Ammon's horn (tissue), 1 donor: ENCODE results near the gene SMIM12.

ENCODE experiments used
- DNase-seq: peaks from one replicate; pipeline ENCODE4 v3.0.0-alpha.2; 2016; ENCODE audit warnings: low spot score

SMIM12 gene

GRCh38 chr1:34859446-34860200 is at the start of gene SMIM12:
TSS of gene SMIM12 (minus strand) at chr1:34859749. CDS start at chr1:34855977, 3,772 bp downstream.
- DNase-seq = peak; percentile 95

GRCh38 chr1:34908369-34908768 is 48.8 kb upstream of the SMIM12 start:
- DNase-seq = no peak

DNA sequence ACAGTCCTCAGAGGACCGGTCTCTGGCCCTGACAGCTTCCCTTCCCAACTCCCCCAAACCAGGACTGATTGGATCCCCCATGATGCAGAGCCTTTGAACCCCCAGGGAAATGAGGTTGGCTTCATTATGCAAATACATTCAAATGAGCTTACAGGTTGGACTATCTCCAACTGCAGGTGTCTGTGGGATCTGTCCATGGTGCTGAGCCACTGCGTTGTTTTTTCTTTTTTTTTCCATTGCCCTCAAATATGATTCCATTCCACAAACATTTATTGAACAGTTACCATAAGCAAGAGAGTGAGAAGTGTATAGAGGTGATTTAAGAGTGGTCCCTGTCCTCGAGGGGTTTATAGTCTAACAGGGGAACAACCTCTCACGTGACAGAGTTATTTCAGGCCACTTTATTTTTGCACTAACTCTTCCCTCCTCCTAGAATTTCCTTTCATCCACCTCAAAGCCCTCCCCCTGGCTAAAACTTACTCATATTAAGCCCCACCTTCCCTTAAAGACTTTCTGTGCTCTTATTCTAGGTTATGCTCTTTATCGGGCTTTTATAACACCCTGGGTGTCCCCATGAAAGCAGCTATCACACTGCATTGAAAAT is 48.0 kb upstream of the SMIM12 start:
- no peak for DNase-seq

DNA sequence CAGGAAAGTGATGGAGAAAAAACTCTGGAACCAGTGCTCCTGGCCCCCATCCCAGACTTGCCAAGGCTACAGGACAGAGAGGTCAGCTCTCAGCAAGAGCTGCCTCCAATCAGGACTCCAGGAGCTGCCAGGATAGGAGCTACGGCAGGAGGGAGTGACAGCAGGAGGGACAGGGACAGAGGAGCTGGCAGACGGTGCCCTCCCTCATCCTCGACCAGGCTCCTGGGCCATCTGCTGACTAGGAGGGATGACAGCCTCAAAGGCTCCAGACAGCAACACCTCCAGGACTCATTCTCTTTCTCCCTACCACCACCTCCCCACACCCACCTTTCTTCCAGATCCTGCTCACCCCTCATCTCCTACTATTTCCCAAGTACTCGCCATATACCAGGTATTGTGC is 47.2 kb upstream of the SMIM12 start:
- DNase-seq = no peak

DNA sequence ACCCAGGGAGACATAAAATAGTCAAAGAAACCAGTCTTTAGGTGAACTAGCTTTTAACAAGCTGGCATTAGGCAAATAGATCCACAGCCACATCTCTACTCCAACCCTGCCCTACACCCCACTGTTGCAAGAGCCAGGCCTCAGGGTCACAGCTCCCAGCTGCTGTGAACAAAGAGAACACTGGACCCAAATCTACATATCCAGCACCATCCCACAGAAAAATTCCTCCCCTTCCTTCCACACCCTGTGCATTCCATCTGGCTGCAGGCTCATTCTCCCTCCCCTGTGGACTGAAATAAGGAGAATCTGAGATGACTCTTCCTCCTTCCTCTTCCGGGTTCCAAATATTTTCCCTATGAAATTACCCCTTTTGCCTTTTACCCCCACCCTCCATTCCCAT is 46.7 kb upstream of the SMIM12 start:
- DNase-seq = no peak

GRCh38 chr1:34905098-34905459 is 45.5 kb upstream of the SMIM12 start:
- DNase-seq = no peak

- DNase-seq = no peak
These were observed 44.9 kb upstream of the SMIM12 start for GRCh38 chr1:34904236-34905097.

- no peak for DNase-seq
These were observed 42.4 kb upstream of the SMIM12 start for GRCh38 chr1:34901919-34902318.

DNA sequence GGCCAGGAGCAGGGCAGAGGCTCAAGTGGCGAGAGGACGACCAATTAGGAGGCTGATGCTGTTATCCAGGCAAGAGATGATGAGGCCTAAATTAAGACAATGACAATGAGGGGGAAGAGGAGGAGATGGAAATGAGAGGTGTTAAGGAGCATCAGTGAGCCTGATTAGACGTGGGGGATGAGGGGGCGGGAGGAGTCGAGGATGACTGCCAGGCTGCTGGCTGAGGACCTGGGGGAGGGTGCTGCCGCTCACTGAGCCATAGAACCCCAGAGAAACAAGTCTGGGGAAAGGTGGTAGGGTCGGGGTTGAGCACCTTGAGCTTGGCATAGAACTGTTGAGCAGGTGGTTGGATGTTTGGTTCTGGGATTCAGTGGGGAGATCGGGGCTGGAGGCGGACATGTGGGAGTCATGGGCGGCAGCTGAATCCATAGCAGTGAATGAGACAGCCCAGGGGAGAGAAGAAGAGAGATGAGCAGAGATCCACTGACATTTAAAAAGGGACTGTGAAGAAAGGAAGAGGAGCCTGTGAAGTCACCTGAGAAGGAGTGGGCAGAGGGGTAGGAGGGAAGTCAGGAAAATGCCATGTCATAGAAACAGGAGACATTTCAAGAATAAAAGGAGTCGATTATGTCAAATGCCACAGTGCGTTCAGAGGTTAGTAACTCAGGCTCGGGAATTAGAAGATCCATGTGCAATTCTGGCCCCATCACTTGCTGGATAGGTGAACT is 41.4 kb upstream of the SMIM12 start:
- DNase-seq = no peak

GRCh38 chr1:34899906-34900305 is 40.4 kb upstream of the SMIM12 start:
- DNase-seq = no peak

DNA sequence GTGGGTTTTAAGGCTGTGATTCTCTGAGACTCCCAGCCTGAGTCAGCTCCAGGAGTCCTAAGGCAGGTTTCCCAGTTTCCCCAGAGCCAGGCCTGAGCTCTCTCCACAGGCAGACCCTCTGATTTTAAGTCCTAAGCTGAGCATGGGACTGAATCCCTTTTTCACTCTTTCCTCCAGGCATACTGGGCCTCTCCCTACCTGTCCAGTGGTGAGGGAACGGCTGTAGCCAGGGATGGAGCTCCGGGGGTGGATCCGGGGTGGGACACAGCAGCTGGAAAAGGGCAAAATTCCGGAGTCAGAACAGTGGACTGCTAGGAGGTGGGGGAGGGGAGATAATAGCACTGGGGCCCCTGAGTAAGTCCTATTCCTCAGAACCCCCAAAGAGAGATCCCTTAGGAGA is 39.9 kb upstream of the SMIM12 start:
- no peak for DNase-seq

- no peak for DNase-seq
These were observed 38.8 kb upstream of the SMIM12 start for GRCh38 chr1:34898330-34898761.

- no peak for DNase-seq
These were observed 37.1 kb upstream of the SMIM12 start for GRCh38 chr1:34896612-34897011.

DNA sequence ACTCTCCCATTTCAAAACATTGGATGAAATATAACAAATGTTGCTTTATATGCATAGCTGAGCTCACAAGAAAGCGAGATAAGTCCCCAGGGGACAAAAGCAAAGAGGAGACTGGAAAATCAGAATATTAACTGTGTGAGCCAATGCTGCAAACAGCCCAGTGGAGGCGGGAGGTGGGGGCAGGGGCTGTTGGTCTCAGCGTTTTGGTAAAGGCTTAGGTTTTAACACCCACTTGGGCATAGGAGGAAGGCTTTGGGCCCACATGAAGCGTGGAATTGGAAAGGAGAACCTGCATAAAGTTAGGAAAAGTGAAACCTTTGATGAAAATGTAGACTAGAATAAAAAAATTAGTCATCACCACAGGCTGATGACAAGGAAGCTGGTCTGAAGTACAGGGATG is 30.2 kb upstream of the SMIM12 start:
- DNase-seq = no peak

DNA sequence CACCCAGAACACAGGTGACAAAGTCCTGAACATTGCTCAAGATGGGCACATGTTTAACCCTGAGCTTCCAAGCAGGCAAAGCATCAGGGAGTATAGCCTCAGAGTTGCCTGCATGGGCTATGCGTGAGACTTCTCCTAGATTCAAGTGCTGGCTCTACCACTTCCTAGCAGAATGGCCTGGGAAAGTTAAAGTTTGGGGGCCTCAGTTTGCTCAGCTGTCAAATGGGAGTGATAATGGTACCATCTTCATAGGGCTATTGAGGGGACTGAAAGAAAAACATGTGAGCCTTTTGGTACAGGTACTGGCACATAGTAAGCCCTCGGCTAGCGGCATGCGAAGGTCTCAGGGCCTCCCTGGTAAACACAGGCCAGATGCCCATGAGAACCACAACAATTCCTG is 28.0 kb upstream of the SMIM12 start:
- DNase-seq = no peak

GRCh38 chr1:34885405-34886247 is 26.1 kb upstream of the SMIM12 start:
- no peak for DNase-seq

- DNase-seq = no peak
These were observed 25.4 kb upstream of the SMIM12 start for GRCh38 chr1:34884961-34885360.

DNA sequence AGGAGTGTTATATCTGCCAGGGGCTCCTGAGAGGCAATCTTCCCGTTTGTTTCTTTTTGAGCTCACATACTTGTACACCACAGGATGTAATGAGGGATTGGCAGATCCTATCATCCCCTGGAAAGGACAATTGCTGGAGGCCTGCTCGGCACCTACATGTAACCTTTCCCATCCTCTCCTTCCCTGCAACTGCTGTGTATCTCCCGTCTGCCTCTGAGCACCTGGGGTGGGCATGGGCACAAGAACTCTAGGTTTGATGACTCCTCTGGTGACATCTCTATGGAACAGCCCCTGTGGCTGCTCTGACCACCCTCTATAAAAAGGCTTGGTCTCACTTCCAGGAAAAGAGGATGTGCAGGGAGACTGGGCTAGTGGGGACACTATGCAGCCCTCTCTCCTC is 25.0 kb upstream of the SMIM12 start:
- no peak for DNase-seq

GRCh38 chr1:34879230-34879629 is 19.7 kb upstream of the SMIM12 start:
- DNase-seq = no peak

DNA sequence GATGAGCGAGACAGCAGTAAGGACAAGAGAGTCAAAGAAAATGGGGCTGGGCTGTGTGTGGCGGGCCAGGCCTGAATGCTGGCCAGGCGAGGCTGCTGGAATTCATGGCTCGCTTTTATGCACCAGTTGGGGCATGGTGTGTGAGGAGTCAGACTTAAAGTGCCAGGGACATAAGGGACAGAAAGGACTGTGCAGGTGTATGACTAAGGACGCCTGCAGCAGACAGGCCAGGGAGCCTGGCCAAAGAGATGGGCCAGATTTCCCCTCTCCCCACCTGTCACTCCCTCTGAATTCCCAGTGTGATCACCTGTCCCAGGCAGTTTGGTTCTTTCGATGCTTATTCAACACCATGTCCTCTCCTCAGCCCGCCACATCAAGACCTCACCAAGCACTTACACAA is 16.9 kb upstream of the SMIM12 start:
- DNase-seq = no peak

GRCh38 chr1:34874296-34874952 is 14.9 kb upstream of the SMIM12 start:
- no peak for DNase-seq
